ENCODE measurements around the gene WDR31. TPM values are rescaled to one million over a fixed set of nuclear protein-coding genes. Genes with fewer than 3 reads are reported as not detected.
"Not testable (repeated sequence)": the region's sequence is repeated elsewhere in the genome, so short reads cannot be mapped to it uniquely, and the experiment has no call there.

Gene WDR31
- total and polyA plus RNA-seq, 11 donors, result 7.0 to 22.4 (median 13.6) TPM

GRCh38 chr9:113296796-113297558, 43.1 kb downstream of the WDR31 start:
- Histone ChIP-seq H3K36me3 (peaks cover 0 to 24% (median 21%) of the 10 kb centered on the region in 9 donors), H3K9me3 (no peaks in the 10 kb centered on the region), H3K4me1 (peaks cover 0 to 9% (median 0%) of the 10 kb centered on the region in 12 donors), H3K27me3 (no peaks in the 10 kb centered on the region), H3K4me3 (no peak overlapping the region), H3K27ac (no peak overlapping the region)
- no peak for ATAC-seq
- 74 to 82% (median 79%) methylated on average over 9 of the region's 9 CpGs for WGBS, 4 donors
- TF ChIP-seq POLR2A (IDR thresholded peaks at IDR 0.05) (no peak), CTCF (IDR thresholded peaks at IDR 0.05) (no peak)
- intact Hi-C loops (cut with DNase I), result loop anchor here in 1 of 10 donors (10.0 kb wide), 1 partner anchor 368 kb away; no protein-coding TSS in a partner anchor
- DNase-seq, result no peak

GRCh38 chr9:113296247-113296646, 43.8 kb downstream of the WDR31 start:
- ATAC-seq, H3K9me3 ChIP-seq, H3K4me3 ChIP-seq, H3K27me3 ChIP-seq, DNase-seq, H3K27ac ChIP-seq, H3K4me1 ChIP-seq: not testable (repeated sequence)
- 83 to 93% (median 87%) methylated on average over 8 of the region's 8 CpGs for WGBS, 4 donors
- intact Hi-C loops (cut with DNase I), result loop anchor here in 1 of 10 donors (10.0 kb wide), 1 partner anchor 369 kb away; no protein-coding TSS in a partner anchor
- H3K36me3 ChIP-seq, result peaks cover 0 to 31% (median 28%) of the 10 kb centered on the region in 9 donors

- intact Hi-C loops (cut with DNase I), result loop anchor here in 1 of 10 donors (10.0 kb wide), 1 partner anchor 371 kb away; no protein-coding TSS in a partner anchor
- WGBS, 4 donors, result 89 to 92% (median 91%) methylated on average over 7 of the region's 7 CpGs
- Histone ChIP-seq H3K4me3 (no peak overlapping the region), H3K4me1 (peaks cover 0 to 13% (median 0%) of the 10 kb centered on the region in 12 donors), H3K9me3 (no peaks in the 10 kb centered on the region), H3K36me3 (peaks cover 0 to 60% (median 57%) of the 10 kb centered on the region in 9 donors), H3K27ac (no peak overlapping the region), H3K27me3 (no peaks in the 10 kb centered on the region)
- ATAC-seq (no peak), DNase-seq (no peak)
- no peak for TF ChIP-seq CTCF (IDR thresholded peaks at IDR 0.05)
- no peak for TF ChIP-seq POLR2A (IDR thresholded peaks at IDR 0.05)
Measured at GRCh38 chr9:113293285-113293878, 46.7 kb downstream of the WDR31 start.

- peaks cover 0 to 13% (median 0%) of the 10 kb centered on the region in 12 donors for H3K4me1 ChIP-seq
- ATAC-seq (no peak), DNase-seq (no peak)
- 90 to 97% (median 95%) methylated on average over 6 of the region's 6 CpGs for WGBS, 4 donors
- H3K27me3 ChIP-seq, result no peaks in the 10 kb centered on the region
- intact Hi-C loops (cut with DNase I), result loop anchor here in 1 of 10 donors (10.0 kb wide), 1 partner anchor 375 kb away; no protein-coding TSS in a partner anchor
- H3K9me3 ChIP-seq, result no peaks in the 10 kb centered on the region
- H3K36me3 ChIP-seq, result peaks cover 0 to 92% (median 90%) of the 10 kb centered on the region in 9 donors
- no peak overlapping the region for H3K4me3 ChIP-seq
- no peak overlapping the region for H3K27ac ChIP-seq
- TF ChIP-seq CTCF (IDR thresholded peaks at IDR 0.05) (no peak), POLR2A (IDR thresholded peaks at IDR 0.05) (no peak)
Measured at GRCh38 chr9:113290052-113290607, 49.9 kb downstream of the WDR31 start.
